NB4 (cell line): ENCODE results near the gene CCDC74A.
"Not testable (repeated sequence)": the region's sequence is repeated elsewhere in the genome, so short reads cannot be mapped to it uniquely, and the experiment has no call there.

Source experiments
- DNase-seq: peaks from one replicate; pipeline ENCODE4 v3.0.0; 2010; ENCODE audit warnings: low read depth
- H3K4me3 ChIP-seq: one replicate; pipeline ENCODE4 v1.5.1; 2011; ENCODE audit warnings: mild to moderate bottlenecking, low read depth, low read length, moderate library complexity
- CTCF ChIP-seq: IDR thresholded peaks from one replicate; pipeline ENCODE4 v1.5.1; 2012; ENCODE audit warnings: low read depth, low read length
- MYC ChIP-seq: IDR thresholded peaks from 2 replicates; pipeline ENCODE4 v1.6.1; 2011; ENCODE audit warnings: low read depth, low read length
- POLR2A ChIP-seq: IDR thresholded peaks from 2 replicates; pipeline ENCODE4 v1.6.1; 2011; ENCODE audit warnings: mild to moderate bottlenecking; ENCODE audit not compliant: insufficient read length; ENCODE audit errors: extremely low read depth
- TF ChIP-seq, protein P1 (sequence below): IDR thresholded peaks from 2 replicates; pipeline ENCODE4 v1.6.1; 2011; ENCODE audit warnings: low read depth, low read length

The CCDC74A gene

DNA sequence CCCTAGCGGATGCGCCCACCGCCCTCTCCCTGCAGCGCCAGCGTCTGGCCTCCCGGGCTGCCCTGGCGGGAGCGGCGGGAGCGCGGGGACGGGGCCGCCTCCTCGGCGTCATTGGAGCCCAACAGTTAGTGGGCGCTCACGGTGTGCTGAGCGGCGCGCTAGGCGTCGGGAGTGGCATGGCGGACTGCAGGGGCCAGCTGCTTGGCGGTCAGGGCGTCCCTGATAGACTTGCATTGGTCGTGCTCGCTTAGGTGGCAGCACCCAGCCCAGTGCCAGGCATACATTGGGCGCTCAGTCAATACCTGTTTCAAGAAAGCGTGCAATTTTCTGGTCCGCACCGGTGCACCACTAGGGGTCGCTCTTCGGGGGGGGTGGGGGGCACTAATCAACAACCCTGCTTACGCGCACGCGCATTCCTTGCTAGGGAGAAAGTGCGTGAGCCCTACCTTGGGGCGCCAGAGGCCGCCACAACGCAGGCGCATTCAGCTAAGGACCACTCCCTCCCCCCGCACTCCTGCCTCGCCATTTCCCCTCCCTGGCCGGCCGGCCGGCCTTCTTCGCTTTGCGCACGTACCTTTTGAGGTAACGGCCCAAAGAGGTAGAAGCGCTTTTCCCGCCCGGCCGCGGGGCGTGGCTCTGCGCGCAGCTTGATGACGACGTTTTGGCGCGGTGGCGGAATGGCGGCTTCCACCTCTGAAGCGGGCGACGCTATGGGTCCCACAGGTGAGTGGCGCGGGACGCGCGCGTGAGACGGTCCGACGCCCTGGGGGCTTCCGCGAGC, 35.1 kb upstream of the CCDC74A start:
- TF ChIP-seq POLR2A (peak; percentile 52), MYC (peak; percentile 11; the same call in 1 of the 2 replicates), CTCF (peak; percentile 27)
- TF ChIP-seq, protein P1, sequence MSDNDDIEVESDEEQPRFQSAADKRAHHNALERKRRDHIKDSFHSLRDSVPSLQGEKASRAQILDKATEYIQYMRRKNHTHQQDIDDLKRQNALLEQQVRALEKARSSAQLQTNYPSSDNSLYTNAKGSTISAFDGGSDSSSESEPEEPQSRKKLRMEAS = peak; percentile 47; the same call in 1 of the 2 replicates
- peak; percentile 99 for DNase-seq
- H3K4me3 ChIP-seq = peak overlapping the region; percentile 89

- peak overlapping the region; percentile 89 for H3K4me3 ChIP-seq
- TF ChIP-seq MYC = no peak
- DNase-seq = no peak
Measured at GRCh38 chr2:131493199-131493968, 34.3 kb upstream of the CCDC74A start.

DNA sequence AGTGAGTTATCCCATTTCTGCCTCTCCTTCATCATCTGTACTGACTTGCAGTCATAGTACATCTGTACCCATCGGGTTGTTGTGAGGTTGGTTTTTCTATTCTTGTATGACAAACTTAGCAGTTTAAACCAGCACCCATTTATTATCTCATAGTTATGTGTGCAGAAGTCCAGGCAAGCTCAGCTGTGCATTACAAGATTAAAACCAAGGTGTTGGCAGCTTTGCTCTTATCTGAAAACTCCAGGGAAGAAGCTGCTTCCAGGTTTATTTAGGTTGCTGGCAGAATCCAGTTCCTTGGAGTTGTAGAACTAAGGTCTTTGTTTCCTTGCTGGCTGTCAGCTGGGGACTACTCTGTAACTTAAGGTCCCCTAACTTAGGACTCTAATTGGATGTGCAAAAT, 32.2 kb upstream of the CCDC74A start:
- DNase-seq = not testable (repeated sequence)
- H3K4me3 ChIP-seq = peak overlapping the region; percentile 25

DNA sequence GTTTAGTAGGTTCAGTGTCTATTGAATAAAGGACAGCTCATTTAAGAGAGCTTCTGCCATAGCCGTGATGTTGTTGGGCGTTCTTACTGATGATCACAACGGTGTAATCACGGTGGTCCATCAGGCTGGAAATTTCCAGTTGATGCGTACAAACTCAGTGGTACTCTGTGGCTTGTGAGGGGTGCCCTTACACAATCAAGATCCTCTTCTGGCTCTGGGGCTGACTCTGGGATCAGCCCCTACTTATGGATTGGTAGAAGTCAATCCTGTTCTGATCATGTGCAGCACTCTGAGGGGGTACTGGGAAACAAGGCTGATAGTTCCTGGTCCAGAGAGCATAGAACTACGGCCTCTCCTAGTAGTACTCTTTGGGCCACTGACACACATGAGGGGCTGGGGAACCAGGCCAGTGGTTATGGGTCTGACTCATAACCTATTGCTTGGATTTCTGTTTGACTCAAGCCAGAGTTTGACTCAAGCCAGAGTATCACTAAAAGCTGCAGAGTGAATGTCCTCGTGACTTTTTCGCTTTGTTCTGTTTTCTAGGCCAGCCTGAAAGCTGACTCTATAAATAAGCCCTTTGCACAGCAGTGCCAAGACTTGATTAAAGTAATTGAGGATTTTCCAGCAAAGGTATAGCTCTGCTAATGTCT, 29.2 kb upstream of the CCDC74A start:
- not testable (repeated sequence) for DNase-seq, H3K4me3 ChIP-seq

- H3K4me3 ChIP-seq = not testable (repeated sequence)
Measured at GRCh38 chr2:131503587-131503986, 24.1 kb upstream of the CCDC74A start.

GRCh38 chr2:131504082-131504750, 23.5 kb upstream of the CCDC74A start:
- not testable (repeated sequence) for H3K4me3 ChIP-seq, DNase-seq

More at GRCh38 chr2:131503587-131503986, 24.1 kb upstream of the CCDC74A start:
- DNase-seq = not testable (repeated sequence)

DNA sequence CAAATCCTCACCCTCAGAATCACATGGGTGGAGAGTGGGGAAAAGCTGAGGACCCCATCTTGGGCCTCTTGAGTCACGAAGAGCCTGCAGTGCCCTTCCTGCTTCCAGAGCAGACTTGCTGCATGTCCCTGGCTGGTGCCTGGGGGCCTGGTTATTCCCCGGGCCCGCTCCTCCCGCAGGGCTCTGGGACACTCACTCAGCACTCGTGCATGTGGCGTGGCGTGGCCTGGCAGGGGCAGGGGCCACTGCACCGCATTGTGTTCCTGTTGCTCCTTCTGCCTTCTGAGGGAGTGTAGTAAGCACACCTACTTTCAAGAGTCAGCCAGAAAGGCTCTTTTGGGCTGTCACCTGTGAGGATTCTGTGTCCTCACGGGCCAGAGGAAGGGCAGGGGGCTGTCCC, 18.1 kb upstream of the CCDC74A start:
- TF ChIP-seq CTCF = no peak
- no peak for TF ChIP-seq POLR2A
- no peak for TF ChIP-seq MYC
- TF ChIP-seq, protein P1 = no peak
- no peak for DNase-seq

GRCh38 chr2:131511291-131511968, 16.3 kb upstream of the CCDC74A start:
- not testable (repeated sequence) for DNase-seq, H3K4me3 ChIP-seq

More for the DNA sequence above, 18.1 kb upstream of the CCDC74A start:
- no peak overlapping the region for H3K4me3 ChIP-seq

DNA sequence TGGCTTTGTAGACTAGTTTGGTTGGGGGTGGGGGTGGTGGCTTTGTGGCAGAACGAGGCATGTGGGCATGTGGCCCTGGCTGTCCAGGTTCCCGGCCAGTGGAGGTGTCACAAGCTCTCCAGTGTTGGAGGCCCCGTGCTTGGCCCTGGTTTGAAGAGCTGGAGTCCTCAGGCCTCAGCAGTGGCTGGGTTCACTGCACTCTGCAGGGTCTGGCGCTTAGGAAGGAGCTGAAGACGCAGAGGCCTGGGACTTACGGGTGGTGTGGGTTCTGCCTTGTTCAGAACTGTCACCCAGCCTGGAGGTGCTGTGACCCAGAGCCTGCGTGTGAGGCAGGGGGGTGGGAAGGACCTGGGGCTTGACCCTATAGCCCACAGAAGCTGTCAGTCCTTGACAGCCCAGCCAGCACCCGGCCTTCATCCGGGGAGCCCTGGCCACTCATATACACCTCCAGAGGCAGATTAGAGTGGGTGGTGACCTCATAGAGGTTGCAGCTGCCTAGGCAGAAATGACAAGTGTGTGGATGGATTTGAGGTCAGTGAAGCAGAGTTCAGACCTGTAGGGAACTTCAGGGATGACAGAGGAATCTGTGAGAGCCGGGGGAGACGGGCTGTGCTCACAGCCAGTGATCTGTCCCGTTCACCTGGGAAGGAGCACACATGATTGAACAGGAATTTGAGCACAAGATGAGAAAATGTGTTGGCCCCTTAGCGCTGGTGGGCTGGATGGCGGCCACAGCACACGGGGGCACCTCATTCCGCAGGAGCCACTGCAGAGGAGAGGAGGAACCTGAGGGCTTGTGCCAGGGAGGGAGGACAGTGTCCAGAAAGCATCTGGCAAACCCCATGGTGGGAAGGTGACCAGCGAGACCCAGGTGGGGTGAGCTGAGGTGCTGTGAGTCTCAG, 15.5 kb upstream of the CCDC74A start:
- DNase-seq = not testable (repeated sequence)

GRCh38 chr2:131514408-131515166, 13.1 kb upstream of the CCDC74A start:
- peak; percentile 41 for DNase-seq

More for the DNA sequence above, 15.5 kb upstream of the CCDC74A start:
- not testable (repeated sequence) for H3K4me3 ChIP-seq

GRCh38 chr2:131515235-131515634, 12.5 kb upstream of the CCDC74A start:
- peak; percentile 19 for DNase-seq
- not testable (repeated sequence) for H3K4me3 ChIP-seq

More at GRCh38 chr2:131514408-131515166, 13.1 kb upstream of the CCDC74A start:
- not testable (repeated sequence) for H3K4me3 ChIP-seq
